A673 (cell line): ENCODE results near the gene ADCY5.

Experiments used
- CTCF ChIP-seq: fragments of 300-800, 200-600 bp; sonication (generic); conservative IDR thresholded peaks from 2 replicates; pipeline ENCODE4 v1.5.1; 2017; ENCODE audit warnings: low read depth, mild to moderate bottlenecking, antibody characterized with exemption, low read length, moderate library complexity, mixed read lengths
- EZH2 ChIP-seq: fragments of 200-600 bp; sonication (generic); IDR thresholded peaks from 2 replicates; pipeline ENCODE4 v1.6.1; 2017; ENCODE audit warnings: borderline replicate concordance, low read depth, mild to moderate bottlenecking, mixed read lengths, antibody characterized with exemption, low read length; ENCODE audit not compliant: poor library complexity, severe bottlenecking

- TF ChIP-seq CTCF (no peak), EZH2 (no peak)
Observed at GRCh38 chr3:123419181-123419849, 29.6 kb downstream of the ADCY5 start.
